ENCODE data around the gene PCSK5. TPM values are rescaled to one million over a fixed set of nuclear protein-coding genes. Genes with fewer than 3 reads are reported as not detected.

The PCSK5 gene
- total and polyA plus RNA-seq, 8 donors: 0.37 to 86.3 (median 4.9) TPM

GRCh38 chr9:76180541-76180940, 290.1 kb downstream of the PCSK5 start:
- no peaks in the 10 kb centered on the region for H3K27me3 ChIP-seq
- DNase-seq: peak in 1 of 2 donors; percentile 64
- peaks cover 0 to 16% (median 4%) of the 10 kb centered on the region in 4 donors for H3K36me3 ChIP-seq
- 23 to 36% (median 32%) methylated on average over 3 of the region's 3 CpGs for WGBS, 5 donors
- peak overlapping the region in 3 of 5 donors; percentile 11 to 63 (median 57) for H3K27ac ChIP-seq
- peaks cover 3 to 15% (median 10%) of the 10 kb centered on the region in 4 donors for H3K4me1 ChIP-seq
- no peak overlapping the region for H3K4me3 ChIP-seq
- TF ChIP-seq POLR2A (IDR thresholded peaks at IDR 0.05) (no peak), EP300 (IDR thresholded peaks at IDR 0.05) (no peak), POLR2AphosphoS5 (IDR thresholded peaks at IDR 0.05) (no peak)
- TF ChIP-seq, protein P1, sequence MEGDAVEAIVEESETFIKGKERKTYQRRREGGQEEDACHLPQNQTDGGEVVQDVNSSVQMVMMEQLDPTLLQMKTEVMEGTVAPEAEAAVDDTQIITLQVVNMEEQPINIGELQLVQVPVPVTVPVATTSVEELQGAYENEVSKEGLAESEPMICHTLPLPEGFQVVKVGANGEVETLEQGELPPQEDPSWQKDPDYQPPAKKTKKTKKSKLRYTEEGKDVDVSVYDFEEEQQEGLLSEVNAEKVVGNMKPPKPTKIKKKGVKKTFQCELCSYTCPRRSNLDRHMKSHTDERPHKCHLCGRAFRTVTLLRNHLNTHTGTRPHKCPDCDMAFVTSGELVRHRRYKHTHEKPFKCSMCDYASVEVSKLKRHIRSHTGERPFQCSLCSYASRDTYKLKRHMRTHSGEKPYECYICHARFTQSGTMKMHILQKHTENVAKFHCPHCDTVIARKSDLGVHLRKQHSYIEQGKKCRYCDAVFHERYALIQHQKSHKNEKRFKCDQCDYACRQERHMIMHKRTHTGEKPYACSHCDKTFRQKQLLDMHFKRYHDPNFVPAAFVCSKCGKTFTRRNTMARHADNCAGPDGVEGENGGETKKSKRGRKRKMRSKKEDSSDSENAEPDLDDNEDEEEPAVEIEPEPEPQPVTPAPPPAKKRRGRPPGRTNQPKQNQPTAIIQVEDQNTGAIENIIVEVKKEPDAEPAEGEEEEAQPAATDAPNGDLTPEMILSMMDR (IDR thresholded peaks at IDR 0.05): no peak
- intact Hi-C loops (cut with DNase I; ENCODE audit: low total_unique reads): loop anchor here (10.0 kb wide), 1 partner anchor 64 kb away; no protein-coding TSS in a partner anchor
- H3K9me3 ChIP-seq: no peaks in the 10 kb centered on the region

DNA sequence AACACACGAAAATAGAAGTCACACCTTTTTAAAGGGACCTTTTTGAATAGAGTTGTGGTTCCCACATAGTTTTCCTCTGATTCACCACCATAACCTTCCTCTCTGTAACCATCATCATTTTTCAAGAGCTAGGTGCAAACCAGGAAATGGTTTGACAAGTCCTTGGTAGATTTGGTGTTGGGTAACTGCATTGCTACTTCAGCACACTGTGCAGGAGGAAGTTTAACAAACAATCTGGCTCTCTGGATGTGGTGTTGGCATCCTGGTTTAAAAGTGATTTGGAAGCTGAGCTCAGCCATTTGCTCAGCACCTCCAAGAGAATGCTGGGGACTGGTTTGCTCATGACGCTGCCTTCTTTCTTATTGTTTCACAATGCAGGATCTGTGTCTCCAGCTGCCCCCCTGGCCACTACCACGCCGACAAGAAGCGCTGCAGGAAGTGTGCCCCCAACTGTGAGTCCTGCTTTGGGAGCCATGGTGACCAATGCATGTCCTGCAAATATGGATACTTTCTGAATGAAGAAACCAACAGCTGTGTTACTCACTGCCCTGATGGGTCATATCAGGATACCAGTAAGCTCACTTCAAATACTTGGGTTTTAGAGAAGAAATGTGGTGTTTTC, 290.7 kb downstream of the PCSK5 start:
- Histone ChIP-seq H3K4me1 (peaks cover 3 to 15% (median 10%) of the 10 kb centered on the region in 4 donors), H3K27me3 (no peaks in the 10 kb centered on the region), H3K36me3 (peaks cover 0 to 16% (median 4%) of the 10 kb centered on the region in 4 donors), H3K9me3 (no peaks in the 10 kb centered on the region), H3K27ac (peak overlapping the region in 4 of 5 donors; percentile 0 to 63 (median 54)), H3K4me3 (no peak overlapping the region)
- intact Hi-C loops (cut with DNase I; ENCODE audit: low total_unique reads): loop anchor here (10.0 kb wide), 1 partner anchor 64 kb away; no protein-coding TSS in a partner anchor
- DNase-seq: peak in 1 of 2 donors; percentile 62
- TF ChIP-seq EP300 (IDR thresholded peaks at IDR 0.05) (no peak), POLR2AphosphoS5 (IDR thresholded peaks at IDR 0.05) (peak in 2 of 3 donors; percentile 16 to 54), POLR2A (IDR thresholded peaks at IDR 0.05) (no peak)
- TF ChIP-seq, protein P1 (IDR thresholded peaks at IDR 0.05): no peak
- 53 to 71% (median 61%) methylated on average over 3 to 5 of the region's 5 CpGs for WGBS, 5 donors

GRCh38 chr9:76181781-76182180, 291.3 kb downstream of the PCSK5 start:
- no peak for TF ChIP-seq POLR2A (IDR thresholded peaks at IDR 0.05)
- TF ChIP-seq, protein P1 (IDR thresholded peaks at IDR 0.05): no peak
- TF ChIP-seq EP300 (IDR thresholded peaks at IDR 0.05): no peak
- no peak for TF ChIP-seq POLR2AphosphoS5 (IDR thresholded peaks at IDR 0.05)
- 94 to 97% (median 95%) methylated on average over 5 of the region's 5 CpGs for WGBS, 5 donors
- no peak for DNase-seq
- peaks cover 3 to 15% (median 10%) of the 10 kb centered on the region in 4 donors for H3K4me1 ChIP-seq
- H3K9me3 ChIP-seq: no peaks in the 10 kb centered on the region
- no peaks in the 10 kb centered on the region for H3K27me3 ChIP-seq
- H3K4me3 ChIP-seq: no peak overlapping the region
- intact Hi-C loops (cut with DNase I; ENCODE audit: low total_unique reads): loop anchor here (10.0 kb wide), 1 partner anchor 63 kb away; no protein-coding TSS in a partner anchor
- peak overlapping the region in 1 of 5 donors; percentile 50 for H3K27ac ChIP-seq
- peaks cover 0 to 16% (median 4%) of the 10 kb centered on the region in 4 donors for H3K36me3 ChIP-seq

- peaks cover 3 to 12% (median 9%) of the 10 kb centered on the region in 4 donors for H3K4me1 ChIP-seq
- no peak for TF ChIP-seq POLR2AphosphoS5 (IDR thresholded peaks at IDR 0.05)
- no peak for TF ChIP-seq POLR2A (IDR thresholded peaks at IDR 0.05)
- no peaks in the 10 kb centered on the region for H3K27me3 ChIP-seq
- H3K9me3 ChIP-seq: no peaks in the 10 kb centered on the region
- 95 to 100% (median 98%) methylated on average over 1 of the region's 1 CpG for WGBS, 5 donors
- no peak overlapping the region for H3K27ac ChIP-seq
- no peak overlapping the region for H3K4me3 ChIP-seq
- no peak for DNase-seq
- H3K36me3 ChIP-seq: peaks cover 5 to 16% (median 10%) of the 10 kb centered on the region in 4 donors
- intact Hi-C loops (cut with DNase I; ENCODE audit: low total_unique reads): loop anchor here (10.0 kb wide), 1 partner anchor 59 kb away; no protein-coding TSS in a partner anchor
These were observed 295.0 kb downstream of the PCSK5 start for GRCh38 chr9:76185432-76185831.

Data from stomach (tissue), 9 donors.